CD4-positive, alpha-beta T cell treated with Interleukin-17A for 1 hour (primary cell): ENCODE data around the gene ZIC5.

Experiments
- DNase-seq: peaks from one replicate; pipeline ENCODE4 v3.0.0-alpha.2; 2020

Gene ZIC5

DNA sequence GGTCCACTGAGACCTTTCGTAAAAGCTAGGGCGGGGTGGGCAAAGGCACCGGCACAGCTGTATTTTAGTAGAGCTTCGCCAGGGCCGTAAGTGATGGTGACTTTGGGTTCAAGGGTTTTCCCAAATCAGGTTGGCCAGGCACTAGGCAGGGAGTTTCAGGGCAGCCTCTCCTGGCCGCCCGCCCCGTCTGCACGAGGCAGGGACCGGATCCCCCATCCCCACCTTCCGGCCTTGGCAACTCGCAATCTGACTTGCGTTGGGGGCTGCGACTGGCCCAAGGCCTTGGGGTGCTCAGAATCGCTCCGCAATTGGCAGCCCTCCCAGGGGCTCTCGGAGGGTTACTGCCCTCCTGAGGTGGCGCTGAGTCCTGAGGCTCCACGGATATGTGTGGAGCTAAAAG is 4.1 kb upstream of the ZIC5 start:
- DNase-seq, result no peak

DNA sequence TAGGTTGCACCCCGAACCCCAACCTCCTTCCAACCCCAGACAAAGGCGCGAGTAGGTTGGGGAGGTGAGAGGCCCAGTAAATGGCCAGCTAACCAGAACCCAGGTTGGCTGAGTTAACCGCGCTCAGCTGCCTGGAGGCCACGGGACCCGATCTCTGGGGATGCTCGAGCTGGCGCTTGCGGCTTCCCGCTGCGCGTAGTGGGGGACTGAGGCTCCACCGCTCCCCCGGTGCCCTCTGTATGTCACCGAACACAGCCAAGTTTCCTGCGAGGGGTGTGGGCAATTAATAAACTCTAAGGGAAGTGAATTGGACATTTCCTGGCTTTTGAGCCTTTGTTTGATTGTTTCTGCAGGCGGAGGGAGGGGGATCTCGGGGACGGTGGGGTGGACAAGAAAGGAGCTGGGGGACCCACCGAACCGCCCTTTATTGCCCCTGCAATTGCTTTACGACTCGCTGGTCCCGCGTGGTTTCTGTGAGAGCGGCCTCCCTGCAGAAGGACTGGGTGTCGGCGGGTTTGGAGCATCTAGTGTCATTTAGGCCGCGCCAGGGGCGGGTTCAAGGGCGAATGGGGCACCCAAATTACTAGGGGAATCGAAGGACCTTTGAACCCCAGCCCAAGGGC is 3.5 kb upstream of the ZIC5 start:
- DNase-seq, result no peak

DNA sequence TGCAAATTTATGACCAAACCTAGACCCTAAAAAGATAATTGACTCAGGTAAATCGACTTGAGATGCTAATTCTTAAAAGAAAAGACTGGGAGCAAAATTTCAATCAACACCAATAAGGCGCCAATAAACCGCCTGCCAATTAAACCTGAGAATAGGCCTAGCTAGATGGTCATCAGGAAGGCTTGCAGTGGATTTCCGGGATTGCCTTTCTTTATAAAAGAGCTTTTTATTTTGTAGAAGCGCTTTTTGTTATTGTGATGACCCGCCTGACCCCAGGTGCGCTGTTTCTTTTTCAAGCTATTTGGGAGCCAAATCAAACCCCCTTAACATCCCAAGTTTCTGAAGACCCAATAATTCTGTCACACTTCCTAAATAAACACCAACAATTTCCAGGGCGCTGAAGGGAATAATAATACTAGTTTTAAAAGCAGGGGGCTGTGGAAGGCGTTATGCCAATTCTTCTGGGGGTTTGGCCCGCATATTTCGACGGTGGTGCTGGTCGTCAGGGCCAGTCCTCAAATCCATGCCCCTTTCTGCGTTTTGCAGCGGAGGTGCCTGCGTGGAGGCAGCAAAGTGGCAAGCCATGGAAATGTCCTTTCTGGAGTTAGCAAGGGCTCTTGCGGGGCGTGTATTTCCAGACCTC is 2.9 kb upstream of the ZIC5 start:
- no peak for DNase-seq

DNA sequence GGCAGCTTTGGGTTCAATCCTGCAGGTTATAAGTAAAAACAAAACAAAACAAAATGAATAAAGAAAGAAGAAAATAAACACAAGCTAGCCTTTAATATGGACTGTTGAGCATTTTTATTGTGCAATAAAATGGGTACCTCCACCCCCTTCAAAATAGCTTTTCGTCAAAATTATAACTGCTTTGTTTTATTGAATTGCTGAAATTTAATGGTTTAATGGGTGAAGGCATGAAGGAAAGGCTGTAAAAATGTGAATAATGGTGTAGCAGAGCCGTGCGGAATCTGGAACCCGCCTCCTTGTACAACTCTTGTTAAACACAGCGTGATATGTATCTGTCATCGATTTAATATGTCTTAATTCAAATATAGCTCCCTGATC is 2.2 kb upstream of the ZIC5 start:
- DNase-seq, result no peak

DNA sequence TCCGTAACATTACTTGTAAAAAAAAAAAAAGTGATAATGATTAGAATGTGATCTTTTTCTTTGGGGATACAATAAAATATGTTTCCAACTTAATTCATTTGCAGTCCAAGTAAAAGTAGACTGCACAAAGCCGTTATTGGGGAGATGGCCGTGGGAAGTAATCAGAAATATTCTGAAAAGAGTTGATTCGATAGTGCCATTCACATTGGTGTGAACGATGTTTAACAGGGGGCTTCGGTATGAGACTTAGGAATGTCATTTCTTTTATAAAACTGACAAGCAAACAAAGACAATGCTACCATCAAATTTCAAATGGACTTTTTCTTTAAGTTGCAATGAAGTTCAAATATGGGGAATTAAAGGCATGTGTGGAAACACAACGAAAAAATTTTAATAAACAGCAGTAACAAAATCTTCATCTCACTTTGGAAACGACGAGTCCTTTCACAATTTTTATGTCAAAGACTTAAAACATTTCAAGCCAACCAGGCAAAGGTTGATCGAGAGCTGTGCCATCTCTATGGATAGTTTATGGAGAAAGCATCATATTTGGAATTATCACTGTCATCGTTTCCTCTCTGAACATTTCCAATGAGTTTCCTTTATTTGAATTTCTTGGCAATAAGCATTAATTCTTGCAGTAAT is 1.7 kb upstream of the ZIC5 start:
- no peak for DNase-seq

DNA sequence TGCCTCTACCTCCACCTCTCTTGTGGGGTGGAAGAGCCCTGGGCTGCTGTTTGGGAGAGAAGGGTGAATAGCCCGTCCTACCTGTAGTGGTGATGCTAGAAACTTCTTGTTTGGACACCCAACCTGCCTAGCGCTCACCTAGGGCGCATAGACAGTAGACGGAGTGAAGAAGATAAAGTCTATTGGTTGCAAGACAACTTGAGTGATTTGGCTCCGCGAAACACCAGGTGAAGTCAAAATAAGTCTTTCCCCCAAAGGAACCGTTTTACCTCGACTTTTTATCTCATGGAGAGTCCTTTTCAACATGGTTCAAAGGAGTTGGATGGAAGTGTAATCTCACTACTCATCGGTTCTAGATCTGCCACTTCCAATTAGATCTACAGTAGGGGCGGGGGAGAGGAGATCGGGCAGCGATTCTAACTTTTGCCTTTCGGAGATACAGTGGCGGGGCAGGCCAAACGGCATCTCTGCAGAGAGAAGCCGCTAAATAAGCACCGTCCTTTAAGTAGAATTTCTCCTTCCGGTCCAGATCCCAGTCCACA is 694 bp upstream of the ZIC5 start:
- no peak for DNase-seq

DNA sequence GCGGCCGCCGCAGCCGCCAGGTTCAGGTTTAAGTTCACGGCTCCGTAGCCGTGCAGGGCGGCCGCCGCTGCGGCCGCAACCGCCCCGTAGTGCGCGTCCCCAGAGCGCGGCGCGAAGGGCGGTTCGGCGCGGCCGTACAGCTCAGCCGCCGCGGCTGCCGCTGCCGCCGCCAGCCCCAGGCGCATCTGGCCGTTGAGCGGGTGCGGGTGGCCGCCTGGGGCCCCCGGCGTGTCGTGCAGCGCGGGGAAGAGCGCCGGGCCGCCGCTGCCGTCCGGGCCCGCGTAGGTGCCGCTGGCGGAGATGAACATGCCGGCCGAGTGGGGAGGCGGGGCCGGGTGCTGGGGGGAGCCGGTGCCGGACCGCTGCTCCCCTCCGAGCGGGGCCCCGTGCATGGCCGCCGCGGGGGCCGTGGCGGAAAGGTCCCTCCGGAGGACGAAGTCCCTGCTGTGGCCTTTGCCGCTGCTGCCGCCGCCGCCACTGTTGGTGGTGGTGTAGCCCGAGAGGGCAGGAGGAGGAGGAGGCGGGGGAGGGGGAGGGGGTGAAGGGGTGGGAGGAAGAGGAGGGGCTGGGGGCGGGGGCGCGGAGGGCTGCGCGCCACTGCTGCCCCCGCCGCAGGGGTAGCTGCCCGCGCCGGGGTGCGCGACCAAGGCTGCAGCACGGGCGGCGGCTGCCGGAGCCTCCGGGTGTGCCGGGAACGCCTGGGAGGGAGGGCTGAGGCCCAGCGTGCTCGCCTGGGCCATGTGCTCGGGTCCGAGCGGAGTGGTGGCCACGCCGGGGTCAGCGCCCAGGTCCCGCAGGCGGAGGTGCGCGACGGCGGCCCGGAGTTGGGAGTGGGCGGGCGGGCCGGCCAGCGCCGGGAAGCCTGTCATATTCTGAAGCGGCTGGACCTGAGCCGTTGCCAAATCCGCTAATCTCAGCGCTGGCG is 654 bp downstream of the ZIC5 start:
- no peak for DNase-seq

DNA sequence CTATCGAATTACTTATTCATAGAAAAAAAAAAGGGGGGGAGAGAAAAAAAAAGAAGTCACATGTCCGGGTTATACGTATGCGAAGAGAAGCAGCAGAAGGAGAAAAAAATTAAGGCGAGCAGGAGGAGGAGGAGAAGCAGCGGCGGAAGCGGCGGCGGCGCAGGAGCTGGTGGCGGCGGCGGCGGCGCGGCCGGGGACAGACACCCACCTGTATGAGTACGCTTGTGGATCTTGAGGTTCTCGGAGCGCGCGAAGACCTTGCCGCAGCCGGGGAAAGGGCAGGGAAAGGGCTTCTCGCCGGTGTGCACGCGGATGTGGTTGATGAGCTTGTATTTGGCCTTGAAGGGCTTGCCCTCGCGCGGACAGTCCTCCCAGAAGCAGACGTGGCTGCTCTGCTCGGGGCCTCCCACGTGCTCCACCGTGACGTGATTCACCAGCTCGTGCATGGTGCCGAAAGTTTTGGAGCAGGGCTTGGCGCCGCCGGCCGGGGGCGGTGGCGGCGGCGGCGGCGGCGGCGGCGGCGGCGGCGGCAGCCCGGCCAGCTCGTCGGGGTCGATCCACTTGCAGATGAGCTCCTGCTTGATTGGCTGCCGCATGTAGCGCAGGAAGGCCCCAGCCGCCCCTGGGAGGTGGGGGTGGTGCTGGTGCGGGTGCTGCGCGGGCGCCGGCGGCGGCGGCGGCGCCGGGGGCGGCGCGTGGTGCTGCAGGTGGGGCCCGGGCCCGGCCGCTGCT is 1.5 kb downstream of the ZIC5 start:
- no peak for DNase-seq

DNA sequence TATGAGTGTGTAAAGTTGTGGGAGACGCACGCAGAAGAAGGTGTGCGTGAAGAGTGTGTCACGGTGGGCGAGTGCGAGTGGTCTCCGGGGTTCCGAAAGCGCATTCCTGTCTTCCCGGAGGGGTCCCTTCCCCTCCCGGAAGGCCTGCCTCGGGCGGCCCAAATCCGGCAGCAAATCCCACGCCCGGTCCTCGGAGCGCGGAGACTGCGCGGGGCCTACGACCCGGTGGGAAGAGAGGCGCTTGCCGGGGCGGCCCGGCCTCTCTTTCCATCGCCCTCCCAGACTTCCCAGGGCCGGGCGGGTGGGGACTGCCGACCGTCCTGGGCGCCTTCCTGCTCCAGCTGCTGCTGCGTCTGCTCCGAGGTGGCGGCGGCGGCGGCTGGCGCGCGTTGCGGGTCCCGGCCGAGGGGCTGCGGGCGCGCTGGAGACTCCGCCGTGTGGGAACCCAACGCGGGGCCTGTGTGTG is 2.1 kb downstream of the ZIC5 start:
- DNase-seq, result no peak

DNA sequence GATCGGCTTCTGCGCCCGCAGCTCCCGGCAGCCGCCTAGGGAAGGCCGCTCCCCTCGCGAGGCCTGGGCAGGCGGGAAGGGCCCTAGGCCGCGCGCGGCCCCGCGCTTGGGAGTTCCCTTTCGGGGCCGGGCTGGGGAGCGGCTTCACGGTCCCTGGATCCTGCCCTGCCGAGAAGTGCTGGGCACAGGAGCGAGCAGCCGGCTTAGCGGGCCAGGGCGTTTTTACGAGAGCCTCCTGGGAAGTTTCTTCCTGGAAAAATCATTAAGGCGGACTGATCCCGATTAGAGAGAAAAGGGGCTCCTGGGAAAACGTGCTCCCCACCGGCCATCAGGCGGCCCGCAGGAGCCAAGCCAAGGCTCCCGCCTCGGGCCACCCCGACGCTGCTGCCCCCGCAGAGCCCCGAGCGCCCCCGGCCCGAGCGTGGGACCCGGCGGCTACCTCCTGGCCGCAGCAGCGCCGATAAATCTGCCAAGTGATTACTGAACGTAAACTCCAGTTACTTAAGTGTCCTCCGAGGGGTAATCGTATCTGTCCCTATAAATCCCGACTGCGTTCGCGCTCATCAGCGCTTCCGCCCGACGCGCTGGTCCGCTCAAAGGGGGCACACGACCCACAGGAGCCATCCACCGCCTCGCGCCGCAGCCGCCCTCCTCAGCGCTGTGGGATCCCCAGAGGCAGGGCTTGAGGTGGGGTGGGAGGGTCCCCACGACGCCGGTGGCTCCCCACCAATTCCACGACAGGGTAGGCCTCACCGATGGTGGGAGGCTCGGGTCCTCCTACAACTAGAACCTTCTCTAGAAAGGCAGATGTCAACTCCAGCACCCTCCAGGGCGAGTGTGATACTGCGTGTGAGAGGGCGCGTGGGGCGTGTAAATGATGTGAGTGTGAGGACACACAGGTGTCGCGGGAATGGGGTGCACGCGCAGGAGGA is 2.8 kb downstream of the ZIC5 start:
- DNase-seq, result no peak

DNA sequence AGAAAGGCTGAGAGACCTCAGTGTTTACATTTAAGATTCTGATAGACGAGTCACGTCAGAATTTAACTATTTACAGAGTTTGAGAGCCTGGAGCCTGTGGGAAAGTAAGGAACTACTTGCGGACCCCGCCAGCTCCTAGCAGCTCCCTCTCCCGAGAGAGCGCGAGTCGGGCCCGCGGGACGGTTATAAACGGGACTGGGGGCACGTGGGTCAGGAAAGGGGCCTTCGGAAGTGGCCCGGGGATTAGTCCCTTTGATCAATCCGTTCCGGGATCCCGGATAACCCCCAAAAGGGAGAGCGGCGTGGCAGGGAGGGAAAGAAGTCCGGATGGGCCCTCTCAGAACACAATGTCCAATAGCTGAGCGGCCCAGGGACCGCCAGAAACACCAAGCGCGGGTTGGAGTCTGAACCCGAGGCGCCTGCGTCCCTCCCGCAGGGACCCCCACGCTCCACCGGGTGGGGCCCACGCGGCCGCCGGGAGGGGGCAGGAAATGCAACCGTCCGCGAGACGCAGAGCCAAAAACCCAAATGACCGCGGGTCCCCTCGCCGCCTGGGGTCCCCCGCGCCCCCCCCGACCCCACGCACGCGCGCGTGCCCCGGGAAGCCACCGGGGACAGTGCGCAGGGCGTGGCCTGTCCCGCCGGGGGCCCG is 3.6 kb downstream of the ZIC5 start:
- no peak for DNase-seq

DNA sequence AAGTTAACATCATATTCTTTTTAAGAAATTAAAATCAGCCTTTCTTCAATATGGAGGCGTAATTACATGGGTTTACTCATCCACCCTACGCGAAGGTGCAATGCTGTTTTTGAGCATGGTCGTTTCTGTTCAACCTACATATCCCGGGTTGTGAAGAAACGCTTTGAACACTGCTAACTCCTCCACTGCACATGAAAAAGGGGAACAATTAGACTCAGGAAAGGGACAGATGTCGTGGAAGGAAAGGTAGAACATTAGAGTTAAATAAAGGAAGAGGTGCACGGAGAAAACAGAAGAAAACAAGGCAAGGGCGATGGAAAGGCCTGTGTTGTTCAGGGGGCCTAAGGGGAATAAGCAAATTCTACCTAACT is 4.1 kb downstream of the ZIC5 start:
- no peak for DNase-seq

DNA sequence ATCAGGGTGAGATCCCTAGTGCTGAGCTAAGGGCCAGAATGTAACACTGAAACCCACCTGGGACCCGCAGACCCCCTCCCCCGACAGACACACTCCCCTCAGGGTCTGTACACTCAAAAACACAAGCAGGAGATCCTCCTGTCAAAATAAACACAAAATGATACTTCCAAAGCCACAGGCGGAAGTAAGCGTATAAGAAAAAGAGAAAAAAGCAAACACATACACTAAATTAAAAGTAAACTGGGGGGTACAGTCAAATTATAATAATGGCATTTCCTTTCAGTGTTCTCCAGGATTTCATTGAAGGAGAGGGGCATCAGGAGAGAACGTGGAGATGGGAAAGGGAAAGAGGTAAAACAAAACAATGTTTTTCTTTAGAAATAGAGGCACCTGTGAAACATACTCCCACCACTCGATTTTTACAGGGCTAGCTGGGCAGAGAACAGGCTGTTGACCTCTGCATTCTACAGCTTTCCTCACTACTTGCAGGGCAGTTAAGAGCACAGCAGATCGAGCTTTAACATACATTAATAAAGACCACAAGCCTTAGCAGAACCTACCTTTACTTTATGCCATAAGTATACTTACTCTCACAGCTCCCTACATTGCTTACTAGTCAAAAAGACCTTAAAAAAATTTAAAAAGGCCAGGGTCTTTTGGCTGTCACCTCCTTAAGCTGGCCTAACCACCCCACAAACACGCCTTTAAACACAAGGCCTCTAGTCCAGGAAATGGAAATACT is 5.3 kb downstream of the ZIC5 start:
- DNase-seq, result no peak

DNA sequence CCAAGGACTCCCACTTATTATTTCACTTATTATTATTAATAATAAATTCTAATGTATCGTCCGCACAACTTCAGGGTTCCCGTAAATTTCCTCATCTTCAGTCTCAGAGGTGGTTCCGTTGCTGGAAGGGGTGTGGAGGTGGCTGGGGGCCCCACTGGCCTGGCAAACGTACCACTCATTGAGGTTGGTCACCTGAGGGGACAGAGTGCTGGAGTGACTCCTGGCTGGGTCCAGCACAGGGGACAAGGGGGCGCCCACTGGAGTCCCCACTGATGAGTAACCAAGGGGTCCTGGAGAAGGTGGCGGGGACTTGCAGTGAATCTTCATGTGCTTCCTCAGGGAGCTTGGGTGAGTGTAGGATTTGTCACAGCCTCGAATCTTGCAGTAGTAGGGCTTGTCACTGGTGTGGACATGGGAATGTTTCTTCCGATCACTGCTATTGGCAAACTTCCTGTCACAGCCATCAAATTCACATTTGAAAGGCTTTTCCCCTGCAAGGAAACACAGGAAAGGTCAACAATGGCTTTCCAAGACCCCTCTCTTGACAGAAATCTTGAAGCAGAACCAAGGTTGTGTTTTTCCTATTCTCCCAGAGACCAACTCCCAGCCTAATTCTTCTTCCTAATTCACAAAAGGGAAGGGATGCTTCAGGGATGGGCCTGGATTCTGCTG is 6.1 kb downstream of the ZIC5 start:
- DNase-seq, result no peak

DNA sequence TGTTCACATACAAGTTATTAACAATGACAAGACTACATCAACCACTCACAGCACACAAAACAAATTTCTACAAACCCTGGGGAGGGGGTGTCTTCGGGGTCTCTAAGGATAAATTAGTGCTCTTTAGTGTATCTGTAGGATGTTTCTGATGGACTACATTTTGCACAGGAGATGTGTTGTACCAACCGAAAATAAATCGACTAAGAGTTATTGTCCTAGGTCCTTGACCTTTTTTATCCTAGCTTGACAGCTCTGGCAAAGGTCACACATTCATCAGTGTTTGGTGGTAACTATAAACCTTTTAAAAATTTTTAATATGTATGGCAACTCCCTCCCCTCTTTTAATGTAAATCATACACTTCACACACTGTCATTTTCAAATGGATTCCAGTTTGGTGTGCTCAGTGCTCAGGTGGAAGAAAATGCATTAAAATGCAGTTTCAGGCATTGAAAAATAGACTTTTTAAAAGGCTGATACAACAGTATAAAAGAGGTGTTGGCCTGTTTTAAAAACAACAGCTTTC is 7.7 kb downstream of the ZIC5 start:
- no peak for DNase-seq

DNA sequence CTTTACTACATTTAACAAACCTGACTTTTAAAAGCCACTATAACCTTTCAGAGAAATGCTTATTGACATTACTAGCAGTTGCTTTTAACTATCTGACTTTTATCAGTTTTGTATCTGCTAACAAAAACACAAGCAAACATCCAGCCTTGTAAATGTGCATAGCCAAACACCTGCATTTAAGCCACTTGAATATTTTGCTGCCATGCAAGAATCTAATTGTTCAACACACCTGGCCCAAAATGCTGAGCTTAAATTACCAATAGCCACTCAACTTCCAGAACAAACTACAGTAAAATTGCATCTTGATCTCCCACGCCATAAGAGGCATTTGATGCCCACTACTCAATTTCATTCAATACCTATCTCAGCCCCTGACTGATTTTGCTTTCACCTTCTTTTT is 9.3 kb downstream of the ZIC5 start:
- no peak for DNase-seq

DNA sequence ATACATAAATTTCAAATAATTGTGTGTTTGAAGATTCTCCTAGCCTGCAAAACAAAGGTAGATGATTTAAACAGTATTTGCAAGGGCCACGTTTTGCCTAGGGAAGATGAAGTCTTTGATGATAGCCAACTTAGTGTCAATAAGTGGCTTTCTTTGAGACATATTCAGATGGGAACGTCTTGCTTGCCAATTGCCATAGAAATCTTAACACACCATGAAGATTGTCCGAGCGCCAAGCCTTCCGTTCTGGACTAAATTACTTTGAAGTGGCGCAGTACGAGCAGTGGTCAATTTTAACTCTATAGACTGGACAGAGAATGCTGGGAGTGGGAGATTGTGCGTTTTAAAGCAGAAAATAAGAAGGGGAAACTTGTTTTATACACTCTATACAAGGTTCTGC is 9.9 kb downstream of the ZIC5 start:
- no peak for DNase-seq

DNA sequence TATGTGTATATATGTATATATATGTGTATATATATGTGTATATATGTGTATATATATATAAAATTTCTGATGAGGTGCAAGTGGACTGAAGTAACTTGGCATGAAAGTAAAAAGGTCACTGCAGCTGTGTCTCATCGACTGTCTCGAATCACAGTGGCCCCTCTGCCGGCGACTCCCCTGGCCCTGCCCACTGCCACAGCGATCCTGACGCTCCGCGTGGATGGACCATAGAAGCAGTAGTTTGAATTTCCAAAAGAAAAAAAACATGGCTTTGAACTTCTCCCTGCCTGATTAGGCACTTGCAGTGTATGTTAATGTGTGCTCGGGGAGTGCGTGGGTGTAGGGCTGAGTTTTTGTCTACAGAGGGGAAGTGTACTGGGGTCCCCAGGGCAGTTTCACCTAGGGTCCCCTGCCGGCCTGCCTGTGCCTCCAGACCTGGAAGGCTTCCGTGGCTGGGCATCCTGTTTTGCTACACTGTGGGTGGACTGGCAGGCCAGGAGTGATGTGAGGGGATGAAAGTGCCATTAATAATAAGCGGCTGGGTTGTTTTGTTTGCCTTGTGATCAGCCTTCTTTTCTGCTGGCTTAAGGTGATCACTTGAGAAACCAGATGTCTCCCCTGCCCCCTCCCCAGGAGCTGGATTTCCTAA is 10.8 kb downstream of the ZIC5 start:
- DNase-seq, result no peak
